Omental fat pad (tissue), 4 donors: ENCODE results near the gene UTS2B. TPM values are rescaled to one million over a fixed set of nuclear protein-coding genes. Genes with fewer than 3 reads are reported as not detected.

Source experiments
- ATAC-seq: fragments of 150-250 bp; one replicate; pipeline ENCODE4 v1.9.1; 2016; ENCODE audit warnings: mild to moderate bottlenecking, moderate library complexity; ENCODE audit not compliant: low FRiP score
- DNase-seq: peaks from one replicate; pipeline ENCODE4 v3.0.0-alpha.2; 2019; ENCODE audit warnings: low spot score
- total RNA-seq, 4 donors: library from RNA; depleted of rRNA; stranded (reverse); fragments of >200 nt; gene quantifications; one replicate each; pipeline ENCODE4 v1.1.0, GENCODE V29; 2016
- TF ChIP-seq, protein P1 (sequence below), 3 donors: fragments of 450-650 bp; IDR thresholded peaks; one replicate each; pipeline ENCODE4 v1.5.1; 2016 to 2017; ENCODE audit warnings: antibody characterized with exemption in 3 of 3, mild to moderate bottlenecking in 3 of 3, moderate library complexity in 2 of 3

Gene UTS2B
- total RNA-seq, 4 donors from 2014 or later: 0.24 to 1.3 (median 1.00) TPM

DNA sequence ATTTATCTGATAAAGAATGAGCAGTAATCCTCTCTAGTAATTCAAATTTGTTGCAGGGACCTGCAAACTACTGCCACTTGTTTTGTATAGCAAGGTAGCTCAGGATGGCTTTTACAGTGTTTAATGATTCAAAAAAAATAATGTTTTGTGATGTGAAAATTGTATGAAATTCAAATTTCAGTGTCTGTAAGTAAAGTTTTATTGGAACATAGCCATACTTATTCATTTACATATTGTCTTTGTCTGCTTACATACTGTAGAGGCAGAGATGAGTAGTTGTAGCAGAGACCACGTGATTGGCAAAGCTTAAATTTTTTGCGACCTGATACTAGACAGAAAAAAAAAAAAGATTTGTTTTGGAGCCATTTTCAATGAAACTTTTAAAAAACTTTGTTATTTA lies 6.5 kb upstream of the UTS2B start:
- DNase-seq: no peak
- TF ChIP-seq, protein P1, sequence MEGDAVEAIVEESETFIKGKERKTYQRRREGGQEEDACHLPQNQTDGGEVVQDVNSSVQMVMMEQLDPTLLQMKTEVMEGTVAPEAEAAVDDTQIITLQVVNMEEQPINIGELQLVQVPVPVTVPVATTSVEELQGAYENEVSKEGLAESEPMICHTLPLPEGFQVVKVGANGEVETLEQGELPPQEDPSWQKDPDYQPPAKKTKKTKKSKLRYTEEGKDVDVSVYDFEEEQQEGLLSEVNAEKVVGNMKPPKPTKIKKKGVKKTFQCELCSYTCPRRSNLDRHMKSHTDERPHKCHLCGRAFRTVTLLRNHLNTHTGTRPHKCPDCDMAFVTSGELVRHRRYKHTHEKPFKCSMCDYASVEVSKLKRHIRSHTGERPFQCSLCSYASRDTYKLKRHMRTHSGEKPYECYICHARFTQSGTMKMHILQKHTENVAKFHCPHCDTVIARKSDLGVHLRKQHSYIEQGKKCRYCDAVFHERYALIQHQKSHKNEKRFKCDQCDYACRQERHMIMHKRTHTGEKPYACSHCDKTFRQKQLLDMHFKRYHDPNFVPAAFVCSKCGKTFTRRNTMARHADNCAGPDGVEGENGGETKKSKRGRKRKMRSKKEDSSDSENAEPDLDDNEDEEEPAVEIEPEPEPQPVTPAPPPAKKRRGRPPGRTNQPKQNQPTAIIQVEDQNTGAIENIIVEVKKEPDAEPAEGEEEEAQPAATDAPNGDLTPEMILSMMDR (IDR thresholded peaks at IDR 0.05): no peak
- no peak for ATAC-seq

DNA sequence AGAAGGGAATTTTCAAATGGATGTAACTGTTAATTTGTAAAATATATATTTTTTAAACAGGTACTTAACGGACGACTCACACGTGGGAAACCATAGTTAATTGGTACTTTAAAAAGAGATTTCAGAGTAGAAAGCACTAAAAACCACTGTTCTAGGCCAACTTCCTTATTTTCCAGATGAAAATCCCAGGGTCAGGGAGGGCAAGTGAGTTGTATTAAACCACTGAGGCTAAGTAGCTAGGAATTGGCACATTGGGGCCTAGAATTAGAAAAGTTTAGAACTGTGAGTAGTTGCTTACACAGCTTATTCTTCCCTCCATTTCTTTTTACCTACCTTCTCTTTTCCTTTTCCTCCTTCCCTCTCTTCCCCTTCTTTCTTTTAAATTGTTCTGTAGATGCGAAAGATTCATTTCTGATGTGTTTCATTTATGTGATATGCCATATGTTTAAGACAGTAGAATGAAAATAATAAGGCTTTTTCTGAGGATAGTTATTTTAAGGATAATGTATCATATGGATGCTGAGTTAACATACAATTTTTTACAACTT lies 4.1 kb upstream of the UTS2B start:
- TF ChIP-seq, protein P1 (IDR thresholded peaks at IDR 0.05): no peak
- DNase-seq (no peak), ATAC-seq (no peak)

GRCh38 chr3:191333298-191333880 lies 3.1 kb upstream of the UTS2B start:
- TF ChIP-seq, protein P1 (IDR thresholded peaks at IDR 0.05): no peak
- ATAC-seq (no peak), DNase-seq (no peak)

DNA sequence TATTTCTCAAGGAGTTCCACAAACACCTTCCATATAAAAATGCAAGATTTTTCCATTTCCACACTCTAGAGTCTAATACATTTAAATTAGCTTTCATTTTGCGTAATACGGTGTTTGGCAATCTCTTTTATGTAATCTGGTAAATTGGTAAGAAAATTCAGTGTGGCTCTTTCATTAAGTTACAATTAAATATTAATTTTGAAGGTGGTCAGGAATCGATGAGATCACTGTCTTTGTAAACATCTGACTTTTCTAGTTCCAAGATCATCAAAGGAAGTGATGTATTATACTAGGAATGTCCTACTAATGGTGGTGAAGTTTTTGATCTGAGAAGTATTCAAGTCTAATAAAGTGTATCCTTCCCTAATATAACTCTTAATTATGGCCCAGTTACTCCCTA lies 1.1 kb upstream of the UTS2B start:
- TF ChIP-seq, protein P1 (IDR thresholded peaks at IDR 0.05): no peak
- ATAC-seq: no peak
- DNase-seq: no peak

- DNase-seq (no peak), ATAC-seq (peak; percentile 28)
- TF ChIP-seq, protein P1 (IDR thresholded peaks at IDR 0.05): no peak
Observed at GRCh38 chr3:191330530-191331048, 263 bp upstream of the UTS2B start.

DNA sequence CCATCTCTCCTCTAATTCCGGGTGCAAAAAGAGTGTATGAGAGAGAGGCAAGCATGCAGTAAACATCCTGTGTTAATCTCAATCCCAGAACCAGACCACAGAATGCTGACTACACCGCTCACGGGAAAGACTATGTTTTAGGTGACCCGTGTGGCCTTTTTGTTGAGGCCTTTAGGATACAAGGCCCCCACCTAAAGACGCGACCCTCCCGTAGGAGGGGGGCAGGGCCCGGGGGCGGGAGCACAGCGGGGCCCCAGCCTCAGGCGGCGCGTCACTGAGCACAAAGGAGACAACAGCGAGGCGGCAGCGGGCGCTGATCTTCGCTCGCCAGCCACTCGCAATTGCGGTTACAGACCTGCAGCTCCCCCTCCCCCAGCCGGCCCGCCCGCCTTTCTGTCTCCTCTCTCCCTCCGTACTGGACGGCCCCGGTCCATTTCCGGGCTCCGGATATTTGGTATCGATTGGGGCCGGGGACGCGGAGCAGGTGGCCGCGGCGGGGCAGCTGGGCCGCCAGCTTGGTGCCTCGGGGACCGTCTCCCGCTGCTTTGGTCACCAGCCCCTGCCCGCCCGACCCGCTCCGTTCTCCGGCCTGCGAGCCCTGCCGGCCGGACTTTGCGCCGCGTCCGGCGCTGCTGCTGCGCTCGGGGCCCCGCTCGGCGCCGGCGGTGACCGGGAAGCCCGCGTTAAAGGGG lies 1.2 kb downstream of the UTS2B start, which contains the start of gene CCDC50:
Gene CCDC50 (plus strand): TSS at position 433 of the 692 bp plus-strand sequence. CDS start 281 bp downstream, outside the sequence.
- TF ChIP-seq, protein P1 (IDR thresholded peaks at IDR 0.05): no peak
- DNase-seq: peak; percentile 76
- ATAC-seq: peak; percentile 84
